HEK293T (cell line): ENCODE results near the gene NUSAP1.
"Not testable (repeated sequence)": the region's sequence is repeated elsewhere in the genome, so short reads cannot be mapped to it uniquely, and the experiment has no call there.

Experiments used
- CTCF ChIA-PET: fragments of 350-600 bp; formaldehyde crosslinking; extraction: SDS; loops from one replicate; lab custom pipeline; 2021; ENCODE audit warnings: antibody characterized with exemption, inconsistent platforms; lab: Yijun Ruan, JAX
- POLR2A ChIA-PET: fragments of 350-600 bp; formaldehyde crosslinking; extraction: SDS; loops from one replicate; lab custom pipeline; 2020; ENCODE audit warnings: antibody characterized with exemption, inconsistent platforms; lab: Yijun Ruan, JAX
- DNase-seq: peaks from one replicate; pipeline ENCODE4 v3.0.0; 2012; ENCODE audit warnings: mixed read lengths; ENCODE audit errors: extremely low spot score
- ARNT ChIP-seq: fragments of 450-650 bp; IDR thresholded peaks from 2 replicates; pipeline ENCODE4 v1.6.1; 2017; ENCODE audit warnings: mild to moderate bottlenecking
- BHLHE40 ChIP-seq: fragments of 450-650 bp; IDR thresholded peaks from 2 replicates; pipeline ENCODE4 v1.6.1; 2016; ENCODE audit warnings: mild to moderate bottlenecking, moderate library complexity, borderline replicate concordance
- CTBP1 ChIP-seq: fragments of 450-650 bp; IDR thresholded peaks from 2 replicates; pipeline ENCODE4 v1.6.1; 2016; ENCODE audit warnings: borderline replicate concordance
- ELF4 ChIP-seq: fragments of 450-650 bp; IDR thresholded peaks from 2 replicates; pipeline ENCODE4 v1.6.1; 2017; ENCODE audit warnings: antibody characterized with exemption
- FOXA1 ChIP-seq: fragments of 450-650 bp; IDR thresholded peaks from 2 replicates; pipeline ENCODE4 v1.6.1; 2016; ENCODE audit warnings: mild to moderate bottlenecking
- FOXK2 ChIP-seq: fragments of 450-650 bp; IDR thresholded peaks from 2 replicates; pipeline ENCODE4 v1.6.1; 2016; ENCODE audit warnings: mild to moderate bottlenecking
- FOXM1 ChIP-seq: fragments of 450-650 bp; IDR thresholded peaks from 2 replicates; pipeline ENCODE4 v1.6.1; 2017; ENCODE audit warnings: mild to moderate bottlenecking, borderline replicate concordance
- HDGF ChIP-seq: fragments of 450-650 bp; IDR thresholded peaks from 2 replicates; pipeline ENCODE4 v1.6.1; 2017; ENCODE audit warnings: antibody characterized with exemption, borderline replicate concordance
- L3MBTL2 ChIP-seq: fragments of 450-650 bp; conservative IDR thresholded peaks from 2 replicates; pipeline ENCODE4 v1.6.1; 2016; ENCODE audit warnings: mild to moderate bottlenecking
- LEF1 ChIP-seq: fragments of 450-650 bp; IDR thresholded peaks from 2 replicates; pipeline ENCODE4 v1.6.1; 2017; ENCODE audit warnings: mild to moderate bottlenecking, borderline replicate concordance
- NFRKB ChIP-seq: fragments of 450-650 bp; IDR thresholded peaks from 2 replicates; pipeline ENCODE4 v1.6.1; 2016; ENCODE audit warnings: mild to moderate bottlenecking, moderate library complexity
- PKNOX1 ChIP-seq: fragments of 450-650 bp; IDR thresholded peaks from 2 replicates; pipeline ENCODE4 v1.6.1; 2016
- SP1 ChIP-seq: fragments of 450-650 bp; IDR thresholded peaks from 2 replicates; pipeline ENCODE4 v1.6.1; 2017
- SUZ12 ChIP-seq: fragments of 450-650 bp; IDR thresholded peaks from 2 replicates; pipeline ENCODE4 v1.6.1; 2016; ENCODE audit warnings: mild to moderate bottlenecking
- TARDBP ChIP-seq: fragments of 450-650 bp; IDR thresholded peaks from 2 replicates; pipeline ENCODE4 v1.6.1; 2016
- ZNF384 ChIP-seq: fragments of 450-650 bp; IDR thresholded peaks from 2 replicates; pipeline ENCODE4 v1.6.1; 2016

The NUSAP1 gene

DNA sequence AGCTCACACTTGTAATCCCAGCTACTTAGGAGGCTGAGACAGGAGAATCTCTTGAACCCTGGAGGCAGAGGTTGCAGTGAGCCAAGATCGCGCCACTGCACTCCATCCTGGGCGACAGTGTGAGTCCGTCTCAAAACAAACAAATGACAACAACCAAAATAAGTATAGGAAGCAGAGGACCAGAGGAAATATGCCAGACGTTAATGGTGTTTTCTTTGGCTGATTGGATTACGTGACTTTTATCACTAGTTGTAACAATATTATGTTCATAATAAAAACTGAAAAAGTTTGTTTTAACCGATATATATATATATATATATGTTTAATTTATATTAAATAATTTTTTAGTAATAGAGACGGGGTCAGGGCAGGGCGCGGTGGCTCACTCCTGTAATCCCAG, 21.7 kb downstream of the NUSAP1 start:
- TF ChIP-seq ARNT: no peak
- no peak for TF ChIP-seq CTBP1
- no peak for TF ChIP-seq BHLHE40
- TF ChIP-seq HDGF: no peak
- no peak for TF ChIP-seq TARDBP
- TF ChIP-seq FOXA1: no peak
- TF ChIP-seq FOXK2: no peak
- no peak for TF ChIP-seq PKNOX1
- TF ChIP-seq FOXM1: no peak
- no peak for TF ChIP-seq LEF1
- no peak for TF ChIP-seq L3MBTL2
- TF ChIP-seq NFRKB: no peak
- no peak for TF ChIP-seq SUZ12
- TF ChIP-seq SP1: no peak
- ChIA-PET CTCF (no interaction called here), POLR2A (no interaction called here)
- DNase-seq: no peak

GRCh38 chr15:41367418-41367817, 34.7 kb downstream of the NUSAP1 start:
- CTCF ChIA-PET: no interaction called here
- no peak for DNase-seq
- POLR2A ChIA-PET: no interaction called here
- no peak for TF ChIP-seq SUZ12
- no peak for TF ChIP-seq ZNF384
- TF ChIP-seq PKNOX1: no peak

DNA sequence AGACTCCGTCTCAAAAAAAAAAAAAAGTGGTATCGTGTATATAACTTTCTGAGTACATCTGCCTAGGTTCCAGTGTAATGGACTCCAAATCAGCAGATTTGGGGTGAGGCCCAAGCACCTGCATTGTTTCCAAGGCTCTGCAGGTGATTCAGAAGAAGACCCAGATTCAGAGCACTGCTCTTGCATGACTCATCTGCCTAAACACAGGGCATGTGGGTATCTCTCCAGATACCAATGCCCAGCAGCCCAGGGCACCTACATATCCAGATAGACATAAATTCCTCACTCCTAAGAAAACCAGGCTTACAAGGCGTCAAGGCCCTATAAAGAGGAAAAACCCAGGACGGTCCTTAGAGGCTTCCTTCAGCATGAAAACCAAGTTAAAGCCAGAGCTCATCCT, 45.3 kb downstream of the NUSAP1 start:
- POLR2A ChIA-PET: interaction anchor here (0.6 kb wide), 1 partner anchor 982 kb away, joined by 3 read pairs; no protein-coding TSS in a partner anchor

GRCh38 chr15:41383974-41384749, 51.5 kb downstream of the NUSAP1 start:
- POLR2A ChIA-PET, DNase-seq, CTCF ChIA-PET: not testable (repeated sequence)

More for the DNA sequence above, 45.3 kb downstream of the NUSAP1 start:
- no peak for DNase-seq
- CTCF ChIA-PET: no interaction called here
- no peak for TF ChIP-seq HDGF
- TF ChIP-seq SP1: no peak
- TF ChIP-seq ELF4: no peak
- TF ChIP-seq BHLHE40: no peak
- no peak for TF ChIP-seq NFRKB
- TF ChIP-seq L3MBTL2: no peak
- TF ChIP-seq SUZ12: no peak
- TF ChIP-seq CTBP1: no peak
- no peak for TF ChIP-seq ARNT
- no peak for TF ChIP-seq FOXM1
- no peak for TF ChIP-seq LEF1
- no peak for TF ChIP-seq FOXA1

- TF ChIP-seq SP1: no peak
- TF ChIP-seq PKNOX1: no peak
- no peak for TF ChIP-seq FOXK2
- TF ChIP-seq FOXA1: no peak
- TF ChIP-seq LEF1: no peak
- TF ChIP-seq SUZ12: no peak
- no peak for TF ChIP-seq TARDBP
- no peak for TF ChIP-seq ZNF384
- TF ChIP-seq NFRKB: no peak
- POLR2A ChIA-PET: no interaction called here
- CTCF ChIA-PET: no interaction called here
- no peak for DNase-seq
Measured at GRCh38 chr15:41387646-41388045, 55.0 kb downstream of the NUSAP1 start.

DNA sequence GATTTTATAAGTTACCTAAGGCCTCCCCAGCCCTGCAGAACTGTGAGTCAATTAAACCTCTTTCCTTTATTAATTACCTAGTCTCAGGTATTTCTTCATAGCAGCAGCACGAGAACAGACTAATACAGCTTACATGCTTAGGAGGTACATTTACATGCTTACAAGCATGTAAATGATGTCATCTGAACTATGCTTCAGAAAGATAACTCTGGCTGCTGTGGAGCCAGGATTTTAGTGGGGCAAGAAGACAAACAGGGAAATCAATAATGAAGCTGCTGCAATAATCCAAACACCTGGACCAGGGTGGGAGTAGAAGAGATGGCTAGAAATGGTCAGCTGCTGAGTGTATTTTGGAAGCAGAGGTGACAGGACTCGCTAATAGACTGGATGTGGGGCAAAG, 60.0 kb downstream of the NUSAP1 start:
- TF ChIP-seq SP1: no peak
- TF ChIP-seq NFRKB: no peak
- TF ChIP-seq CTBP1: no peak
- no peak for TF ChIP-seq TARDBP
- no peak for TF ChIP-seq ELF4
- TF ChIP-seq FOXK2: no peak
- TF ChIP-seq FOXA1: no peak
- TF ChIP-seq SUZ12: no peak
- TF ChIP-seq L3MBTL2: no peak
- TF ChIP-seq BHLHE40: no peak
- no peak for TF ChIP-seq ARNT
- TF ChIP-seq LEF1: no peak
- TF ChIP-seq PKNOX1: no peak
- no peak for TF ChIP-seq ZNF384
- no peak for TF ChIP-seq FOXM1
- no peak for TF ChIP-seq HDGF
- ChIA-PET POLR2A (no interaction called here), CTCF (no interaction called here)
- DNase-seq: no peak
